ENCODE data around the gene DNLZ. TPM values are rescaled to one million over a fixed set of nuclear protein-coding genes. Genes with fewer than 3 reads are reported as not detected.

The DNLZ gene
- total RNA-seq, 2 donors from 2014 or later: 19.9 to 23.6 TPM

GRCh38 chr9:136399176-136400037 lies 35.9 kb upstream of the DNLZ start:
- intact Hi-C loops (cut with DNase I): loop anchor here in 1 of 2 donors (5.0 kb wide), 1 partner anchor 62 kb away; no protein-coding TSS in a partner anchor
- no peak for DNase-seq (ENCODE audit: low spot score)

GRCh38 chr9:136398286-136398685 lies 34.7 kb upstream of the DNLZ start:
- intact Hi-C loops (cut with DNase I): no loop called here
- no peak for DNase-seq (ENCODE audit: low spot score)

GRCh38 chr9:136397643-136398042 lies 34.1 kb upstream of the DNLZ start:
- no peak for DNase-seq (ENCODE audit: low spot score)
- intact Hi-C loops (cut with DNase I): no loop called here

GRCh38 chr9:136396219-136396515 lies 32.6 kb upstream of the DNLZ start:
- no peak for DNase-seq (ENCODE audit: low spot score)
- intact Hi-C loops (cut with DNase I): no loop called here

GRCh38 chr9:136395345-136396218 lies 32.0 kb upstream of the DNLZ start:
- intact Hi-C loops (cut with DNase I): no loop called here
- no peak for DNase-seq (ENCODE audit: low spot score)

GRCh38 chr9:136395020-136395340 lies 31.4 kb upstream of the DNLZ start:
- no peak for DNase-seq (ENCODE audit: low spot score)
- intact Hi-C loops (cut with DNase I): no loop called here

- no peak for DNase-seq (ENCODE audit: low spot score)
- intact Hi-C loops (cut with DNase I): no loop called here
Observed at GRCh38 chr9:136394312-136395019, 30.9 kb upstream of the DNLZ start.

- DNase-seq (ENCODE audit: low spot score): no peak
- intact Hi-C loops (cut with DNase I): no loop called here
Observed at GRCh38 chr9:136393531-136393930, 30.0 kb upstream of the DNLZ start.

GRCh38 chr9:136392538-136393449 lies 29.2 kb upstream of the DNLZ start:
- no peak for DNase-seq (ENCODE audit: low spot score)
- intact Hi-C loops (cut with DNase I): no loop called here

- no peak for DNase-seq (ENCODE audit: low spot score)
- intact Hi-C loops (cut with DNase I): no loop called here
Observed at GRCh38 chr9:136391737-136392537, 28.4 kb upstream of the DNLZ start.

- intact Hi-C loops (cut with DNase I): no loop called here
- DNase-seq (ENCODE audit: low spot score): no peak
Observed at GRCh38 chr9:136389396-136389795, 25.9 kb upstream of the DNLZ start.

- no peak for DNase-seq (ENCODE audit: low spot score)
- intact Hi-C loops (cut with DNase I): no loop called here
Observed at GRCh38 chr9:136387217-136387616, 23.7 kb upstream of the DNLZ start.

GRCh38 chr9:136386018-136386417 lies 22.5 kb upstream of the DNLZ start:
- intact Hi-C loops (cut with DNase I): no loop called here
- no peak for DNase-seq (ENCODE audit: low spot score)

- intact Hi-C loops (cut with DNase I): no loop called here
Observed at GRCh38 chr9:136385015-136385414, 21.5 kb upstream of the DNLZ start.

GRCh38 chr9:136383436-136383835 lies 19.9 kb upstream of the DNLZ start:
- no peak for DNase-seq (ENCODE audit: low spot score)
- intact Hi-C loops (cut with DNase I): no loop called here

More at GRCh38 chr9:136385015-136385414, 21.5 kb upstream of the DNLZ start:
- DNase-seq (ENCODE audit: low spot score): no peak

- no peak for DNase-seq (ENCODE audit: low spot score)
- intact Hi-C loops (cut with DNase I): no loop called here
Observed at GRCh38 chr9:136381966-136382513, 18.5 kb upstream of the DNLZ start.

- intact Hi-C loops (cut with DNase I): no loop called here
Observed at GRCh38 chr9:136381311-136381710, 17.8 kb upstream of the DNLZ start.

GRCh38 chr9:136380381-136380780 lies 16.8 kb upstream of the DNLZ start:
- intact Hi-C loops (cut with DNase I): no loop called here
- no peak for DNase-seq (ENCODE audit: low spot score)

More at GRCh38 chr9:136381311-136381710, 17.8 kb upstream of the DNLZ start:
- DNase-seq (ENCODE audit: low spot score): no peak

Data from posterior vena cava (tissue), 2 donors.